Measurements from ENCODE around the gene AMOTL2. TPM values are rescaled to one million over a fixed set of nuclear protein-coding genes. Genes with fewer than 3 reads are reported as not detected.
A peak's percentile ranks its signal among the peaks of the same experiment; 100 is the strongest.

AMOTL2 gene
- total RNA-seq, 1 donor from 2014 or later = 46.5 TPM

GRCh38 chr3:134366221-134366927 lies 7.9 kb downstream of the AMOTL2 start:
- H3K27ac Mint-ChIP-seq (ENCODE audit: unreplicated experiment) = no peak overlapping the region
- H3K9me3 Mint-ChIP-seq (ENCODE audit: unreplicated experiment) = no peaks in the 10 kb centered on the region
- H3K36me3 Mint-ChIP-seq (ENCODE audit: low read depth, unreplicated experiment) = peaks cover 43% of the 10 kb centered on the region
- TF ChIP-seq, protein P1, sequence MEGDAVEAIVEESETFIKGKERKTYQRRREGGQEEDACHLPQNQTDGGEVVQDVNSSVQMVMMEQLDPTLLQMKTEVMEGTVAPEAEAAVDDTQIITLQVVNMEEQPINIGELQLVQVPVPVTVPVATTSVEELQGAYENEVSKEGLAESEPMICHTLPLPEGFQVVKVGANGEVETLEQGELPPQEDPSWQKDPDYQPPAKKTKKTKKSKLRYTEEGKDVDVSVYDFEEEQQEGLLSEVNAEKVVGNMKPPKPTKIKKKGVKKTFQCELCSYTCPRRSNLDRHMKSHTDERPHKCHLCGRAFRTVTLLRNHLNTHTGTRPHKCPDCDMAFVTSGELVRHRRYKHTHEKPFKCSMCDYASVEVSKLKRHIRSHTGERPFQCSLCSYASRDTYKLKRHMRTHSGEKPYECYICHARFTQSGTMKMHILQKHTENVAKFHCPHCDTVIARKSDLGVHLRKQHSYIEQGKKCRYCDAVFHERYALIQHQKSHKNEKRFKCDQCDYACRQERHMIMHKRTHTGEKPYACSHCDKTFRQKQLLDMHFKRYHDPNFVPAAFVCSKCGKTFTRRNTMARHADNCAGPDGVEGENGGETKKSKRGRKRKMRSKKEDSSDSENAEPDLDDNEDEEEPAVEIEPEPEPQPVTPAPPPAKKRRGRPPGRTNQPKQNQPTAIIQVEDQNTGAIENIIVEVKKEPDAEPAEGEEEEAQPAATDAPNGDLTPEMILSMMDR (IDR thresholded peaks at IDR 0.05; ENCODE audit: unreplicated experiment) = no peak
- peaks cover 55% of the 10 kb centered on the region for H3K4me1 Mint-ChIP-seq (ENCODE audit: unreplicated experiment)
- H3K27me3 Mint-ChIP-seq (ENCODE audit: unreplicated experiment) = peaks cover 14% of the 10 kb centered on the region
- no peak overlapping the region for H3K4me3 Mint-ChIP-seq (ENCODE audit: unreplicated experiment)
- no peak for DNase-seq (ENCODE audit: low spot score)

DNA sequence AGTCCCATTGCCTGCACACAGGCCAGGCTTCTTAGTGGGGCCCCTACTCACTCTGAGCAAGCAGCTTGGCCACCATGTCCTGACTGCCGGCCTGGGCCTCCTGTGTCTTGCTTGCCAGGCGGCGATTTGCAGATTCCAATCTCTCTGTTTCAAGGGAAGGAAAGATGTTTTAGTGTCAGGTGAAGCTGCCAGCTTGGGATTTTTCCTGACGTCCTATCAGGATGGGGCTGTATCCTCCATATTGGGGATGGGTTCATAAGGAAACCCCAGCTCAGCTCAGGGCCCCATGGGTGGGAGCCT lies 8.5 kb downstream of the AMOTL2 start:
- H3K27ac Mint-ChIP-seq (ENCODE audit: unreplicated experiment) = peak overlapping the region; percentile 13
- no peaks in the 10 kb centered on the region for H3K9me3 Mint-ChIP-seq (ENCODE audit: unreplicated experiment)
- H3K4me1 Mint-ChIP-seq (ENCODE audit: unreplicated experiment) = peaks cover 53% of the 10 kb centered on the region
- H3K36me3 Mint-ChIP-seq (ENCODE audit: low read depth, unreplicated experiment) = peaks cover 43% of the 10 kb centered on the region
- H3K4me3 Mint-ChIP-seq (ENCODE audit: unreplicated experiment) = no peak overlapping the region
- no peak for DNase-seq (ENCODE audit: low spot score)
- H3K27me3 Mint-ChIP-seq (ENCODE audit: unreplicated experiment) = peaks cover 14% of the 10 kb centered on the region
- TF ChIP-seq, protein P1 (IDR thresholded peaks at IDR 0.05; ENCODE audit: unreplicated experiment) = no peak

DNA sequence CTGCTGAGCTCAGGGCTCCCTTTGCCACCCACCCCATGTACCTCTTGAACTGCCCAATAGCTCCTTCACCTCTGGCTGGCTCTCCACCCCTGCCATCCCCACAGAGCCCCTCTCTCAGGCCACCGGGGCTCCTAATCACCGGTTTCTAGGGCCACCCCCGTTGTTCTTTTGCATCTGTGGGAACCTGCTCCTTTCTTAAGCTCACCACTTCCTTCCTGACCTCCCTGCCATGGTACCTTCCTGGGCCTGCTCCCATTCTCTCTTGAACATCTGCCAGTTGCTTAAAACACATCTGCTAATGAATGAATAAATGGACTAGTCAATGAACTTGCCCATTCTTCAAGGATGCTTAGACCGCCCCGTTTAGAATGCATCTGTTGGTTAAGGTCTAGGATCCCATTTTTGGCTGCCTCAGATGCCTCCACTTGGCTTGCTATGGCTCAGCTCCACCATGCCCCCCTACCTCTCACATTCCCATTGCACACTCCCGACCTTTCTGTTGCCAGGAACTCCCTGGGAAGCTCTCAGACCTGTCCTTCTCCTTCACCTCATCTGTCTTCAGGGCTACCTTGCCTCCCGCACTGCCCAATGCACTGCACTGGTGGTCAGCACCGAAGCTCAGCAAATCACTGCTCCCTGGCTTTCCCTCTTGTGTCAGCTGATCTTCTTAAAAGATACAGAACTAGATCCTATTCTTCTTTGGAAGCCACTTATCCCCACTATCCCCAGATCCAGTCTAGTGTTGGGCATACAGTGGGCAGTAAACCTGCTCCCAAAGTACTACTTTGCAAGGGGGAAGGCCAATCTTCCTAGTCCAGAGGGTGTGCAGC lies 9.1 kb downstream of the AMOTL2 start:
- TF ChIP-seq, protein P1 (IDR thresholded peaks at IDR 0.05; ENCODE audit: unreplicated experiment) = no peak
- H3K4me3 Mint-ChIP-seq (ENCODE audit: unreplicated experiment) = peak overlapping the region; percentile 82
- peaks cover 14% of the 10 kb centered on the region for H3K27me3 Mint-ChIP-seq (ENCODE audit: unreplicated experiment)
- H3K36me3 Mint-ChIP-seq (ENCODE audit: low read depth, unreplicated experiment) = peaks cover 48% of the 10 kb centered on the region
- no peak for DNase-seq (ENCODE audit: low spot score)
- H3K4me1 Mint-ChIP-seq (ENCODE audit: unreplicated experiment) = peaks cover 48% of the 10 kb centered on the region
- H3K27ac Mint-ChIP-seq (ENCODE audit: unreplicated experiment) = peak overlapping the region; percentile 85
- no peaks in the 10 kb centered on the region for H3K9me3 Mint-ChIP-seq (ENCODE audit: unreplicated experiment)

DNA sequence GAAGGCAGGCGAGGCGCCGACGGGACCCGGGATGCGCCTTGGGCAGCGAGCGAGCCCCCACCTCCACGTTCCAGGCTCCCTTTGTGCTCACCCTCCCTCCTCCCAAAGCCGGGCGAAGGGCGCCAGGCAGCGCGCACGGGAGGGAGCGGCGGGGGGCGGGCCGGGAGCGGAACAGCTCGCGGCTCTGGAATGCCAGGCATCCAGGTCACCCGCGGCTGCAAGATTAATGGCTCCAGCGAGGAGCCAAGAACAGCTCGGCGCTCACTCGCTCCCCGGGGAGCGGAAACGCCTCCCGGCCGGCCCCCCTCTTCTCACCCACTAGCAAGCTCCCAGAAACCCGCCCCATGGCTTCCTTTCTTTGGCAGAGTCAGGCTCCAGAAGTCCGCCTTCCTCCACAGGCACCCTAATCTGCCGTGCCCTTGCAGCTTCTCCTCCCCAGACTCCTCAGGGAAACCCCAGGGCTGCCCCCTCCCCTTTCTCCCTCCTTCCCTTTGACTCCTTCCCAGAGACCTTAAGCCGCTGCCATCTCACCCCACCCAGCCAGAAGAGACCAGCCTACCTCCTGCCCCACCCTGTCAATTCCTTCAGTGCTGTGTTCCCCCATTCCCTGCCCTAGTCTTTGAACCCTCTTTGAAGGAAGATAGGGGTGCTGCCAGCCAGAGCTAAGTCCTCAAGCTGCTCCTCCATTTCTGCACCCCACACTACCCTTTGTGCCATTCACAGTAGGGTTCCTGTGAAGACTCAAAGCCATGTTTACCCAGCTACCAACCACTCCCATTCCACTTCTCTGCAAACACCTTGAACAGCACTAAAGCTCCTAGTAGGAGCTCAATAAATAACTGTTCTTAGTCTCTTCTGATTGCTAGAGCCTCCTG lies 9.9 kb downstream of the AMOTL2 start:
- Mint-ChIP-seq H3K36me3 (ENCODE audit: low read depth, unreplicated experiment) (peaks cover 46% of the 10 kb centered on the region), H3K9me3 (ENCODE audit: unreplicated experiment) (no peaks in the 10 kb centered on the region), H3K4me1 (ENCODE audit: unreplicated experiment) (peaks cover 40% of the 10 kb centered on the region), H3K4me3 (ENCODE audit: unreplicated experiment) (peak overlapping the region; percentile 82), H3K27ac (ENCODE audit: unreplicated experiment) (peak overlapping the region; percentile 85), H3K27me3 (ENCODE audit: unreplicated experiment) (peaks cover 9% of the 10 kb centered on the region)
- DNase-seq (ENCODE audit: low spot score) = peak; percentile 82
- TF ChIP-seq, protein P1 (IDR thresholded peaks at IDR 0.05; ENCODE audit: unreplicated experiment) = no peak

All from endothelial cell (in vitro differentiated cells).